Hematopoietic multipotent progenitor cell treated with erythropoietin and hydrocortisone succinate and interleukin-3 and kit ligand, for 8 days (in vitro differentiated cells): ENCODE data around the gene DACT2.
"Not testable (repeated sequence)": the region's sequence is repeated elsewhere in the genome, so short reads cannot be mapped to it uniquely, and the experiment has no call there.

ENCODE experiments used
- DNase-seq: peaks from one replicate; pipeline ENCODE4 v3.0.0-alpha.2; 2015

Gene DACT2

DNA sequence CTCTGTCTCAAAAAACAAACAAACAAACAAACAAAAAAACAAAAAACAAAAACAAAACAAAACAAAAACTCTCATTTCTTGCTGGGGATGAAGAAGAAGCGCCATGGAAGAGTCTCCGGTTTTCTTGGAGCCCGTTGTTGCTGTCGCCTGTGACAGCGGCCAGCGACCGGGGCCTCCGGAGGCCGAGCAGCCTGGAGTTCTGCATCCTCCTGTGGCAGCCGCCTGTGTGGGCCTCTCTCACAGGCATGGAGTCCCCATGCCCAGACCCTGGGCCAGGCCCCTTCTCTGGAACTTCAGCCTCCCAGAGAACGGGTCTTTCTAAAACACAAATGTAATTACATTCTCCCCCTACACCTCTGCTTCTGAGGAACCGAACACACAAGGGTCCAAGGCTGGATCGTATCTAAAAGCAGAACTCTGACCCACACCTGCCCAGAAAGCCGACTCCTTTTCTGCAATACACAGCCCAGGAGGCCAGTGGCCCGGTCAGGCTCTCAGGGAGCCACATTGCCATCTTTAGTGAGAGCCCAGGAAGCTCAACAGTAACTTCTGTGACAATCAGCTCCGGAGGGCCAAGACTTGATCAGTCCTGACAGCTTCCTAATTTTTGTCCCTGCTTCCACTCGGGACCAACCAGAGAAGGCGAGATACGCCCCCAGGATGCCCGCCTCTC lies 18.5 kb downstream of the DACT2 start:
- no peak for DNase-seq

DNA sequence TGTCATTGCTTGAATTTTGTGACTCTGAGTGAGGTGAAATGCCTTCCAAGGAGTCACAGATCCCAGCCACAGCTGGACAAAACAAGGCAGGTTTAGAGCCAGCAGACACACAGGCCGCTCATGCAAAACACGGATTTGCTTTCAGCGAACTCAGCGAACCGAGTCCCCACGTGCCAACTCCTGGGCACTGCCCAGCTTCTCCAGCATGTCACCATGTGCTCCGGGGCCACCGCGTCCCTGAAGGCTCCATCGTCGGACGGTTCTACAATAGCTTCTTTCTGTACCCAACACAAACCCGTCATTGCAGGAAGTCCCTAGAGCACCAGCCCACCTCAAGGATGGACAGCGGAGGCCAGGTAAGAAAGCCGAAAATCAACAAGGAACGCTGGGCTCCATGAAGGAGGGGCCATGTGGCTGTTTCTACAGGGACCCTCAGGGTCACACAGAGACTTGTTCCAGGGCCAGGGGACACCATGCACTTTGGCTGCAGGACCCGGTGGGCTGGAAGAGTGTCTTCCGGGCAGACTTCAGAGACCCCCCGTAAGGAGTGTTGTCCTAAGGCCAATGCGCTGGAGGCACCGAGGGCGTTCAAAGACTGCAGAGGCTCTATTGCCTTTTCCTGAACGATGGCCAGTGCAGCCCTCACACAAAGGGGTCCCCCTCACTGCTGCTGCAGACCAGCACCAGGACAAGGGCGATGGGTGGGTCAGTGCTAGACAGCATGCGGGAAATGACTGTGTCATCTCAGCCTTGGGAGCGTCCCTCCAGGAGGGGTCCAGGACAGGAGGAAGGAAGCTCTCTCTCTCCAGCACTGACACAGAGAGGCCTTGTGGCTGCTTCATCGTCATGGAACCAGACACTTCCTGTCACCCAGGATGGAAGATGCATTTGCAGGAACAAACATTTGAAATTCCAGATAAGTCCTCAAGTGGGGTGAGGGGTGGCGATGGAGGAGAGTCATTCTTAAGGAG lies 19.8 kb downstream of the DACT2 start:
- no peak for DNase-seq

DNA sequence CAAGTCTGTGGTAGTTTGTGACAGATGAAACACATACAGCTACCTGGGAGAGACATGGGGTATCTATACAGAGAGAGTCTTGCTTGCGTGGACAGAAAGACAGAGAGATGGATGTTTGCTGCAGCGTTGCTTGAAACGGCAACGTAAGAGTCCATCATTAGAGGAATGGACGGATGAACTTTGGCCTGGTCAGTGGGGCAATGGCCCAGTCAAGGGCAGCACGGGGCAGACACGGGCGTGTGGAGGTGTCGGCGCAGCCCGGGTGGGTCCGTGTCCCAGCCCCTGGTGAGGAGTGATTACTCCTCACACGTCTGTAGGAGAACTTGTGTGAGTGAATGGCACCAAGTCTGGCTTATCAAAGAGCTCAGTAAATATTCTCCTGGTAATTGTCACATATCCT lies 21.9 kb downstream of the DACT2 start:
- DNase-seq = no peak

GRCh38 chr6:168294901-168295300 lies 24.7 kb downstream of the DACT2 start:
- DNase-seq = no peak

DNA sequence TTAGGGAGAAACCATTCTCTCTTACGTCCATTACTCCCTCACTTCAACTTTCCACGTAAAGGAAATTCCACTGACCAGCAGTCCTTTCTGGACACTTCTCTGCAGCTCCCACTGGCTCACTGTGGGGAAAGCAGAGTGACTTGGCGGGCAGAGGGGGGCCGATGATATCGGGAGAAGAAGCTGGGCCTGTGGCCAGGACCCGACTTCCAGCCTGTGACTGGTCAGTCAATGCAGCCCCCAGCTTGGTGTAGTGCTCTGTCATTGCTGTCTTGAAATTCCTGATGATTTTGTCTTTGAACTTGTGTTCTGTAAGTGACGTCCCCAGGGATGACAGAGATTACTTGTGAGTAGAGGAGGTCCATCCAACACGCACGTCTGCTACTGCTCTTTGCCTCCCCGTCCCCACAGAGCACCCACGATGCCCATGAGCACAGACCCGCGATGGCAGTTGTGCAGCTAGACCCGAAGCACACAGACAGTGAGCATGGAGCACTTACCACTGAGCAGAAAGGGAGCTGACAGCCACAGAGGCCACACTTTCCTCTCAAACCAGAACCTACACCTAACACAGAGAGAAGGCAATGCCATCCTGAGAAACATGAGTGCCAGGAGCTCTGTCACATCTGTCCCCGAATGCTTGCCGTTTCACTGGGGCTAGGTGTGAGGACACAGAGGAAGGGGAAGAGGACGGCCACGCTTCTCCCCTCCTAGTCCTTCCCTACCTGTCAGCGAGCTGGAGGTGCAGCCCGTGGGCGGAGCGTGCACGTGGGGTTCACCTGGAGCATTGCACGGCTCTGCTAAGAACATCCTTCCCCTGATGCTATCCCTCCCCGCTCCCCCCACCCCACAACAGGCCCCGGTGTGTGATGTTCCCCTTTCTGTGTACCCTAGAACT lies 25.7 kb downstream of the DACT2 start:
- no peak for DNase-seq

GRCh38 chr6:168292826-168293225 lies 26.8 kb downstream of the DACT2 start:
- no peak for DNase-seq

- no peak for DNase-seq
Observed at GRCh38 chr6:168291450-168291849, 28.1 kb downstream of the DACT2 start.

GRCh38 chr6:168290095-168290494 lies 29.5 kb downstream of the DACT2 start:
- DNase-seq = no peak

- DNase-seq = no peak
Observed at GRCh38 chr6:168289571-168289962, 30.0 kb downstream of the DACT2 start.

DNA sequence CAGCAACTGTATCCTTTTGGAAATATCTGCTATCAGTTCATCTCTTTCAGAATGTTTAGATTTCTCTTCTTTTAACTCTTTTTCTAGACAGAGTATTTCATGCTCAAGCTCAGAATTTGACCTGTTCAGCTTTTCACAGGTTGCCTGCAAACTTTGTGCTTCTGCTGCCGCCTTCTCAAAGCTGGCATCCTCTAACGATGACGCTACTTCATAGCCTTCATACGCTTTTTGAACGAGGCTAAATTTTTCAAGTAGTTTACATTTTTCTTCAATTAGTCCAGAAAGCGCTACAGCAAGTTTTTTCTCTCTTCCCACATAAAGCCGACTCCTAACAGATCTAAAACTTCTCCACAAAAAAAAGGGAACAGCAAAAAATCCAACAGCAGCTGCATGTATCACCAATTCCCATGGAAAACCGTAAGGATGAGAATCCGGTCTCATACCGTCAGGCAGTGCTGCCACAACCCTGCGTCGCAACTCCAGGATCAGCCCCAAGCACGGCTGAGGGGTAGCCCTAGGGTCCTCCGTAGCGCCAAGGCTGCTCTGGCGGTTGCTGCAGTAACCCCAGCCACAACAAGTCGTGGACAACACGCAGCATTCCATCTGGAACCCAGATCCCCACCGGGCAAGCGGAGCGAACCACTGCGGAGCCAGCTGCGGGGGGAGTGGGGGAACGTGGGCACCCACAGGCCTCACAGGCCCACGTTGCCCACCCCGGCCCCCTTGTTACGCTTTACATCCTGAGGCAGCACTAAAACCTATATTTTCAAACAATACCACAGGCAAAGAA lies 30.6 kb downstream of the DACT2 start:
- DNase-seq = no peak

DNA sequence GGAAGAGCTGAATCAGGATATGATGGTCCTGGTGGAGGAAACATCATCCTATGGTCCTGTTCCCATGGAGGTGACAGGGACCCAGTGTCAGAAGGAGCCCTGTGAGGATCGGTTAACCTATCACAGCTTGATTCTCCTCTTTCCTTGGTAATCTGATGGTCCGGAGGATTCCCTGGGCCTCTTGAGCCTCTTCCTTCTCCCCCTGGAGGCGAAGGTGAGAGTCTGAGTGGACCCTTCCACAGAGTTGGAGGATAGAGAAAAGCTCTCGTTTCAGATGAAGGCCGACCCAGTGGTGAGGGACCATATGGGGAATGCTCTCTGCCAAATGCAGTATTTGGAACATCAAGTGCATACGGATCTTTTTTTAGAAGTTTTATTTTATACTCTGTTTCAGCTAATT lies 32.1 kb downstream of the DACT2 start:
- not testable (repeated sequence) for DNase-seq

DNA sequence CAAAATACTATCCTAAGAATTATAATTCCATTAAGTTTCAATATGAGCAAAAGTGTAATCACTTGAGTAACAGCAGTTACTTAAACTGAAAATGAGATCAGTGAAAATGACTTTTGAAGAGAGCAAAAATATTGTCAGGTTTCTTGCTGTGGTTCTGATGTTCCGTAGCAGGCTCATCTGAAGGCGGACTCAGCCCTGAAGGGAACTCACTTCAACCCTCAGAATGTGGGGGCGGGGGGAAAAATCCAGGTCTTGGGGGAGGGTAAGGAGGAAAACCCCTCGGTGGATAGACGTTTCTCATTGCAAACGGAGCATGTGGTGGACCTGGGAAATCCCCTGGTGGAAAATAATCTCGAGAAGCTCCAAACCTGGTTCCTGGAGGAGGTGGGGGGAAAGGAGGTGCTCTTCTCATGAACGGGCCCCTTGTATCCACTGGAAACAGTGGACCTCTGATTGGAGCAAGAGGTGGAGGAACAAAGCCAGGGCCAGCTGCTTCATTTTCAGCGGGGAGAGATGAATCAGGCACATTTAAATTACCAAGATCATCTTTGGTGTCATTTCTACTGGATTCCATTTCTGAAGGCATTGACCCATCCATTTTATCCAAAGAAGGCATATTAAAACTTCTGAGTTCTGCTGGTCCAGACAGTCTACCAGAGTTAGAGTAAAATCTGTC lies 32.7 kb downstream of the DACT2 start:
- not testable (repeated sequence) for DNase-seq

GRCh38 chr6:168286116-168286515 lies 33.5 kb downstream of the DACT2 start:
- no peak for DNase-seq

GRCh38 chr6:168285456-168285855 lies 34.1 kb downstream of the DACT2 start:
- DNase-seq = no peak

GRCh38 chr6:168284187-168284586 lies 35.4 kb downstream of the DACT2 start:
- no peak for DNase-seq

- DNase-seq = no peak
Observed at GRCh38 chr6:168283686-168284025, 35.9 kb downstream of the DACT2 start.

DNA sequence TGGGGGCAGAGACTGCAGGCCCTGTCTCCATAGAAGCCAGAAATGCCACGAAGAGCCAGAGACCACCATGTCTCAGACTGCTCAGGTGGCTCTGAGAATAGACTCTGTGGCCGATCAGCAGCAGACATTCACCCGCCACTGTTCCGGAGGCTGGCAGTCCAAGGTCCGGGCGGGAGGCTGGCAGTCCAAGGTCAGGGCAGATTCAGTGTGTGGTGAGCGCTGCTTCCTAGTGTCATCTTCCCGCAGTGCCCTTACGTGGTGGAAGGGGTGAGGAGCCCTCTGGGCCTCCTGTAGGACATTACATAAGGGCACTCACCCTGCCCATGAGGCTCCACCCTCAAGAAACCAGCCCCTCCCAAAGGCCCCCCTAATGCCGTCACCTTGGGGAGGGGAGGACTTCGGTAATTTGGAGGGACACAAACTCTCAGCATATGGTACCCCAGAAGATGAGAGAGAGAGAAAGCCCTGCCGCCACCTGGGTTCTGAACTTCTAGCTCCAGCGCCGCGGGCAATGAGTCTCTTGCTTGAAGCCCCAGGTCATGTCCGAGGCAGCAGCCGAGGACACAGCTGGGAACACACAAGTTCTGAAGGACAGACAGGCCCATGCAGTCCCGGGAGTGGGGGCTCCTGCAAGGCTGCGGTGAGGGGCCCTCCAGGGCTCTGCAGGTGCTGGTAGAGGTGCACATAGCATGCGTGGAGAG lies 36.4 kb downstream of the DACT2 start:
- DNase-seq = no peak

DNA sequence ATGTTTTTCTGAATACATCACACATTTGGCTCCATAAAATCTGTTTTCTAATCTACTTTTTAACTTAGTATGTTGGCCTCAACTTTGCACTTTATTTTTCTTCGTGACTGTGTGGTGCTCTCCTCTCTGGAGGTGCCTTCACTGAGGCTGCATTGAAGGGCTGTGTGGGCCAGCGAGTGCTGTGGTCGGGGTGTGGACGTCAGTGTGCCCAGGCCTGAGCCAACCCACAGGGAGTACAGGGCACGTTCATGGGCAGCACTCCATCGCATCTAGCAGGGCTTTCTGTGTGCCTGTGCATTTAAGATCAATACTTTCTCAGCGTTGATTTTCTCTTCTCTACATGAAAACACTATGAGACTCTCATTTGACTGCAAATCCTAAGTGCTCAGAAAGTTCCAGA lies 37.8 kb downstream of the DACT2 start:
- no peak for DNase-seq

- DNase-seq = not testable (repeated sequence)
Observed at GRCh38 chr6:168281314-168281713, 38.3 kb downstream of the DACT2 start.

- no peak for DNase-seq
Observed at GRCh38 chr6:168280899-168281245, 38.7 kb downstream of the DACT2 start.
